Hematopoietic multipotent progenitor cell treated with erythropoietin and hydrocortisone succinate and interleukin-3 and kit ligand, for 6 days (in vitro differentiated cells): ENCODE results near the gene JAKMIP2.

Experiments used
- DNase-seq: peaks from one replicate; pipeline ENCODE4 v3.0.0-alpha.2; 2015

Gene JAKMIP2

DNA sequence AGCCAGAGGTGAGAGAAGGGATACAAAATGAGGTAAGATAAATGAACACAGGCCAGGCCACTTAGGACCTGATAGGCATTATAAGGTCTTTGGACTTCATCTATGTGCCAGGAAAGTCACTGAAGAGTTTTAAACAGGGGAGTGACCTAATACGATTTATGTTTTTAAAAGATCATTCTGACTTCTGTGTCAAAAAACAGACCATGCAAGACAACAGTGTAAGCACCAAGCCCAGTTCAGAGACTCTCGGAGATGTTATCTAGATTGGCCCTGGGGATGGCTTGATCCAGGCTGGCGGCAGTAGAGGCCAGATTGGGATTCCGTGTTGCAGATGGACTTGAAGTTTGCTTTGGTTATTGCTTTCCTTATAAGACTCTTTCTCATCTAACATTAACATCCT lies 229.6 kb downstream of the JAKMIP2 start:
- no peak for DNase-seq

DNA sequence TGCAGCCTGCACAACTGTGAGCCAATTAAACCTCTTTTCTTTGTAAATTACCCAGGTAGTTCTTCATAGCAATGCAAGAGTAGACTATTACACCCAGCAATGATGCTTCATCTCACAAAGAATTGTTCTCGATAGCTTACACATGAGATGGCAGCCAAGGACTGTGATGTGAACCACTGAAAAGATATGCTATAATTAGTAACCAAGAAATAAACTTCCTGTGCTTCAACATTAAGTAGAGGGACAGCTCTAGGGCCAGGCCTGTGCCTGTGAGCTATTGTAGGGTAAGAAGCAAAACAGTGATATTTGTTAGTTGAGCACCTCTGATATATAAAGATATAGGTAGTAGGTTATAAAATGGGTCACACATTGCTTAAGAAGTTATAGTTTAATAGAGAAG lies 230.9 kb downstream of the JAKMIP2 start:
- DNase-seq = no peak

DNA sequence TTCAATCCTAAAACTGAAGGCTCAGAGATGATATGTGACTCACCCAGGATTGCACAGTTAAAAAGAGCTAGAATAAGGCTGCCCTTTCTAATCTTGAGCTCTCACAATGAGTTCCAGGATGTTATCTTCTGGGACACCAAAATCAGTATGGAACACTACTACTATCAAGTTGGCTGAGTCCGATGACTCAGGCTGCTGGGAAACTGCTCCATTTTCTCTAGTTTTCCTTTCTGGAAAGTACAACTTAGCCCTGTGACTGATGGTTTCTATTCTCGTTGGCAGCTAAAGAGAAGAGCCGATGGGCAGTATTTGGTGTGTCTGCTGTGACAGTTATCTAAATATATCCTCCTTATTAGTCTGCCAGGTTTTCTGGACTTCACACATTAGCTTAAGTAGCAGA lies 234.8 kb downstream of the JAKMIP2 start:
- no peak for DNase-seq

DNA sequence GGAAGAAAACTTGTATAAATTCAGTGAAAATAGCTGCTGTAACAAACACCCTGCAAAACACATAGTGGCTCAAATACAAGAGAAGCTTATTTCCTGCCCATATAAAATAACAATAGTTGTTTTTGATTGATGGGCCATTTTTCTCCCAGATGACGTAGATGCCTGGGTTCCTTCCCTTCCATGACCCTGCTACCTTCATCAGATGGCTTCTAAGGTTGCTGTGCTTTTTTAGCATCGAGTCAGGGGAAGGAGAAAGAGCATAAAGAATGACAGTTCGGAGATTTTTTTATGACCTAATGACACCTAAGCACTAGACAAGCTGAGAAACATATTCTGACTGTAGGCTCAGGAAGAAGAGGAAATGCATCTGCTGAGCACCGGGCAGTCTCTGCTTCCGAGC lies 238.0 kb downstream of the JAKMIP2 start:
- no peak for DNase-seq

DNA sequence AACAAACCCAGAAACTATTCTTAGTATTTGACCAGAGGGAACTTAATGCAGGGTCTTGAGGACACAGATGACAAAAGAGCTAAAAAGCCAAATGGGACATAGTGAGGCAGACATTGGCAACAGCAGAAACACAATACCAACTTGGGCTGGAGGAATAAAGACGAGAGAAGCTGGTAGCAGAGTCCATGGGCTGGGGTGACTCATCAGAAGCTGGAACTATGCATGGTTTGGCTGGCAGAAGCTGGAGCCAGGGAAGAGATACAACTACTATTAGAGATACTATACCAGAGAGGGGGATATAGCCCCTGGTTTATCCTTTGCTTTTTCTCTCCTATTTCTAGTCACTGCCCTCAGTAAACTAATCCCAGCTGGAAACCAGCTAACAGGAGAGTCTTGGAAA lies 243.5 kb downstream of the JAKMIP2 start:
- DNase-seq = no peak

DNA sequence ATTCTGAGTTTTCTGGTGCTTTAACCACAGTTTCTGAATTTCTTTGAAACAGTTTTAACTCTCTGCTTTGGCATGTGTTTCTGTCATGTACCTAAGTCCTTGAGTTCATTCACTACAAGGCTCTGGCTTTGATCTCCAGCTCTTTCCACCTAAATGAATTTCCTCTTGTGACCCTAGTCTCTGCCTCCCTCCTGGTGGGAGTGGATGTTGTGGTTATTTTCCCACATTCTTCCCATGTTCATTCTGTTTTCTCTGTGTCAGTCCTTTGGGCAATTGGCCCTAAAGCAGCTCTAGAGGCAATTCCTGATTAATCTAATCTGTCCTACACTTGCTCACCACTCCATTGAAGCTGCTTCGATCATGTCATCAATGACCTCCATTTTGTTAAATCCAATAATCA lies 244.3 kb downstream of the JAKMIP2 start:
- DNase-seq = no peak
